ENCODE measurements around the gene NKAIN2.
"Not testable (repeated sequence)": the region's sequence is repeated elsewhere in the genome, so short reads cannot be mapped to it uniquely, and the experiment has no call there.

NKAIN2 gene

GRCh38 chr6:124721331-124721730, 917.7 kb downstream of the NKAIN2 start:
- no peak for DNase-seq

GRCh38 chr6:124722141-124722878, 918.6 kb downstream of the NKAIN2 start:
- DNase-seq, result no peak

- no peak for DNase-seq
These were observed 920.0 kb downstream of the NKAIN2 start for GRCh38 chr6:124723671-124724070.

- DNase-seq, result not testable (repeated sequence)
These were observed 934.1 kb downstream of the NKAIN2 start for GRCh38 chr6:124737804-124738203.

- DNase-seq, result no peak
These were observed 934.8 kb downstream of the NKAIN2 start for GRCh38 chr6:124738482-124738881.

GRCh38 chr6:124741341-124741740, 937.7 kb downstream of the NKAIN2 start:
- DNase-seq, result no peak

- no peak for DNase-seq
These were observed 939.3 kb downstream of the NKAIN2 start for GRCh38 chr6:124742971-124743370.

GRCh38 chr6:124743420-124743819, 939.8 kb downstream of the NKAIN2 start:
- DNase-seq, result no peak

GRCh38 chr6:124747349-124747748, 943.7 kb downstream of the NKAIN2 start:
- no peak for DNase-seq

GRCh38 chr6:124748778-124749177, 945.1 kb downstream of the NKAIN2 start:
- DNase-seq, result no peak

GRCh38 chr6:124753001-124753400, 949.3 kb downstream of the NKAIN2 start:
- no peak for DNase-seq

GRCh38 chr6:124753562-124754105, 950.0 kb downstream of the NKAIN2 start:
- DNase-seq, result no peak

- no peak for DNase-seq
These were observed 951.7 kb downstream of the NKAIN2 start for GRCh38 chr6:124755321-124755720.

- DNase-seq, result no peak
These were observed 953.9 kb downstream of the NKAIN2 start for GRCh38 chr6:124757560-124757959.

GRCh38 chr6:124758663-124759062, 955.0 kb downstream of the NKAIN2 start:
- DNase-seq, result no peak

GRCh38 chr6:124765280-124765679, 961.6 kb downstream of the NKAIN2 start:
- DNase-seq, result no peak

- no peak for DNase-seq
These were observed 964.6 kb downstream of the NKAIN2 start for GRCh38 chr6:124768224-124768623.

- no peak for DNase-seq
These were observed 966.3 kb downstream of the NKAIN2 start for GRCh38 chr6:124769811-124770544.

GRCh38 chr6:124770784-124771183, 967.1 kb downstream of the NKAIN2 start:
- no peak for DNase-seq

- DNase-seq, result no peak
These were observed 969.2 kb downstream of the NKAIN2 start for GRCh38 chr6:124772733-124773319.

GRCh38 chr6:124775121-124775520, 971.5 kb downstream of the NKAIN2 start:
- DNase-seq, result no peak

- DNase-seq, result no peak
These were observed 974.2 kb downstream of the NKAIN2 start for GRCh38 chr6:124777863-124778262.

GRCh38 chr6:124780623-124781022, 977.0 kb downstream of the NKAIN2 start:
- no peak for DNase-seq

- no peak for DNase-seq
These were observed 979.7 kb downstream of the NKAIN2 start for GRCh38 chr6:124783344-124783743.

Measured in SHP77 (cell line).